HG02943 (cell line): Measurements from ENCODE around the gene PLPPR1.

ENCODE experiments used
- ATAC-seq: cut with Tn5 transposase; IDR thresholded peaks from one replicate; pipeline ENCODE4 v1.9.1; 2021; ENCODE audit warnings: mild to moderate bottlenecking, low read depth, moderate library complexity; ENCODE audit not compliant: unreplicated experiment

The PLPPR1 gene

DNA sequence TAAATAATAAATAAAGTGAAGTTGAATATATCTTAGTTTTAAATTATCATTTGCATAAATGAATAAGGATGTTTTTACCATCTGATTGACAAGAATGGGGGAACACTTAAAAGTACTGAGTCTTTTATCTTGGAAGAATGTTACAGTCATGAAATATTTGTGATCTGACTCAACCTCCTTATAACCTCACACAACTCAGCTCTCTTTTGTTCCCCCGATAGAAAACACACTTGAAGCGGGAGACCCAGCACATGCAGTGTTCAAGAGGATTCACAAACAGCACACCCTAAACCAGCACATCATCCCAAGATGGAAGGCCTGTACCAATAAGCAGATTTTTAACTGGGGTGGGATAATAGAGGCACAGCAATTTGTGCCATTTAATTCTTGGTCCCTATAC is 340.8 kb downstream of the PLPPR1 start:
- ATAC-seq: no peak

DNA sequence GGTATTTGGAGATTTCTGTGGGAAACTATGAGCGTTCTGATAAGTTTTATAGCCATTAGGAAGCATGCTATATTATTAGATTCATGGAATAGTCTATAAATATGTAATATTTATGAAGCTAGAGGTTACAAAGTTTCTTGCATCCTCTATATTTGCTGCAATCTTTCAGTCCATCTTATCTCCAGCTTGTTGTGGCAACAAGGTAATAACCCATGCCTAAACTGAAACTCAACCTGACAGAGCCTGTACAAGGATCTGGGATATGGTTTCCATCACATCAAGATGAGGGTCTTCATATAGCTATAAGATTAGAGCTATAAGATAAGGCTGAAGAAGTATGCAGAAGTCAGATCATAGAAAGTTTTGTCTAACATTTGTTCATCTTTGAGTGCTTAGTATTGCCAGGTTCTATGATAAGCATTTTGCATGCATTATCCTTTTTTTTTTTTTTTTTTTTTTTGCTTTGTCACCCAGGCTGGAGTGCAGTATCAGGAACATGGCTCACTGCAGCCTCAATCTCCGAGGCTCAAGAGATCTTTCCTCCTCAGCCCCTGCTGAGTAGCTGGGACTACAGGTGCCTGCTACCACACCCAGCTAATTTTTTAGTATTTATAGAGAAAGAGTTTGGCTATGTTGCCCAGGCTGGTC is 341.5 kb downstream of the PLPPR1 start:
- ATAC-seq: no peak

DNA sequence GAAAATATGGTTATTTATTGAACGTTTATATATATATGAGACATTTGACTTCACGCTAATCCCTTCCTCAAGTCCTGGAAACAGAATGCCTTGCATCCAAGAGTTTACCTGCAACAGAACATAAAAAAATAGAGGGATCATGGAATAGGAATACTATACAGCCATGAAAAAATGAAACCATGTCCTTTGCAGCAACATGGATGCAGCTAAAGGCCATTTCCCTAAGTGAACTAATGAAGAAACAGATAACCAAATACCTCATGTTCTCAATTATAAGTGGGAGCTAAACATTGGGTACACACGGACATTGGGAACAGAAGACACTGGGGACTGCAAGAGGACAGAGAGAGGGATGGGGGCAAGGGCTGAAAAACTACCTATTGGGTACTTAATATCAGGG is 343.3 kb downstream of the PLPPR1 start:
- ATAC-seq: no peak

DNA sequence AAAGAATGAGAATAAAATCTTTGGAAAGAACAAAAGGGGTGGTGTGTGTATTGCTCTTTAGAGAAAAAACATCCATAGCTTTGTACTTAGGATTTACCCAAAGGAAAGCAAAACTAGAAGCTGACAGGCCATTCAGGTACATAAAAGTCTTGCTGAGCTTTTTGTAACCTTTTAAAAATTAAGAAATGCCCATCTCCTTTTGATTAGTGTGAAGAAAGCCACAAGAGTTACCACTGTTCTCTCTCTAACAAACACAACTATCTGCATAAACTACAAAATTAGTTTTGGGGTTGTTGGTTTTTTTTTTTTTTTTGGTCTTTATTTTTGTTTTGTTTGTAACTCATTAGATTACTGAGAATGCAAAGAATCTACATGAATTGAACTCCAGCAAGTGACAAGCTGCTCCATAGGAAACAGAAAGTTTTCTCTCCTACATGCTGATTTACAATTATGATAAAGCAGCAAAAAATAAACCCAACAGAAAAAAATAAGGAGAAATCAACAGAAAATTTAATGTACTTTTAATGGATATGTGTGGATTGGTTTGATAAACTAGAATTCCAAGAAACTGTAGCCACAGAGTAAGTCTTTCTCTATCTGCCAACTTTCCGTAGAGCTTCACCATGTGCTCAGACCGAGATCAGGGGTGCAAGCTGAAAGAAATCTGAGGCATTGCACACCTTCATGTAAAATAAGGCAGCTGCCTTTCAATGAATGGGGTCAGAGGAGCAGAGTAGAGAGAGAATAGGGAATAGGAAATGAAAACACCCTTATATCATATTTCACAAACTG is 344.0 kb downstream of the PLPPR1 start:
- no peak for ATAC-seq
